Measurements from ENCODE around the gene POLR1A.

POLR1A gene

DNA sequence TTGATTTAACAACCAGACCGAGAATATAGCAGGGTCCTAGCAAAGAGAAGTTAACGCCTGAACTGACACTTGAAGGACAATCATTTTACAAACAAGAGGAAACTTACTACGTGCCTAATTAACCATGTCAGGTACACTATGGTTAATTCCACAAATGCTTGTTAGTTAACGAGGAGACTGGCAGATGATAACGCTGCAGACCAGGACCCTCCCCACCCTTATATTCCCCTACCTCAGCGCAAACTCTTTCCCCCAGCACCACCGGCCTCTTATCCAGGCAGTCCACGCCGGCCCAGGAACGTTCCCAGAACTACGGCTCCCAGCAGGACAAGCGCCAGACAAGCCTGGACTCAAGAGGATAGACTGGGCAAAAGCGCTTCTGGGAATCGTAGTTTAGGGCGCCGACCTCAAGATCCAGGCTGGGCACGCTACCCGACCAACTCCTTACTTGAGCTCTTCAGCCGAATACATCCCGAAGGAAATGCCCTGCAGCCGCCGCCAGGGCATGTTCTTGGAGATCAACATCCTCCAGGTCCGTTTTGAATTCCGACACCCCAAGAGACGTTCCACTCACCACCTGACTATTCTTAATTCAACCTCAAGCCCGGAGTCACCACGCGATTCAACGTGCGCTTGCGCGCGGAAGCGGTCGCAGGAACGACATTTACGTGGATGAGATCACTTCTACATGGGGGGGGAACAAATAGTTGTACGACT, at the start of gene POLR1A:
Gene POLR1A (minus strand): TSS at position 635 of the 717 bp plus-strand sequence. CDS start 110 bp downstream, at position 525.
- H3K4me1 Mint-ChIP-seq = peaks cover 64% of the 10 kb centered on the region
- peak; percentile 78 for ATAC-seq (replicated peaks; ENCODE audit: extremely low read depth, poor library complexity, severe bottlenecking)
- peak; percentile 61 to 80 for DNase-seq (ENCODE audit: low spot score in 2 of 2)
- peaks cover 39% of the 10 kb centered on the region for H3K36me3 Mint-ChIP-seq (ENCODE audit: insufficient read depth)
- H3K9me3 Mint-ChIP-seq = no peaks in the 10 kb centered on the region
- peak within 1 kb of the TSS; percentile 95 for H3K27ac Mint-ChIP-seq (ENCODE audit: low read depth)
- peak within 1 kb of the TSS; percentile 93 for H3K4me3 Mint-ChIP-seq
- H3K27me3 Mint-ChIP-seq = no peaks in the 10 kb centered on the region

DNA sequence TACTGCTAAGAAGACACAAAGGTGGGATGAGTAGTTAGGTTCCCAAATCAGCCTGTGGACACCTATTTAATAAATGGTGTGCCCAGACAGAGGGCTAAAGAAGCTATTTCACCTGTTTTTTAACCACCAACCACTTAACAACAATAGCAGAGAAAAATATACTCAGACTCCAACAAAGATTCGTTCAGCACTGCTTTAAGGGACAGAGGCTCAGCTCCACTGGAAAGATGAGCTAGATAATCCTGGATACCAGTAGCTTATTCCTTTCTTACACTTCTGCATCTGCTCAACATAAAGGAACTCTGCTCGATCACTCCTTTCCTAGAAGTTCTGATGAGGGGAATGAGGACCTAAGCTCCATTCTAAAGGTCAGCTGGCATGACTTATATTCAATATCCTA, 44.8 kb upstream of the POLR1A start:
- H3K4me3 Mint-ChIP-seq = no peak overlapping the region

DNA sequence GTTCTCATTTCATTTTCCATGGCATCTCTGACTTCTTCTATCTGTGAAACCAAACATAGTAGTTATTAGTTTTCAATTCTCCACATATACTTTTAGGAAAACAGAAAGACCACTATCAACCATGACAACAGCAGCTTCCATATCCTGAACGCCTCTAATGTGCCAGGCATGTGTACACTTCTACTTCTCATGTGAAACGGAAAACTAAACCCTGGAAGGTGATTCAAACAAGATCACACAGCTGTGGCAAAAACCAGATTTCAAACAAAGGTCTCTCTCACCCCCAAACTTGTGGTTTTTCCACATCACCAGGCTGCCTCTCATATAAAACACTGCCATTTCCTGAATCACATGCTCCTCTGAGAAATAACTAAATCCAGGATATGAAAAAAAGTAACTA, 42.1 kb upstream of the POLR1A start:
- DNase-seq (ENCODE audit: low spot score in 2 of 2) (no peak), ATAC-seq (replicated peaks; ENCODE audit: extremely low read depth, poor library complexity, severe bottlenecking) (no peak)
- Mint-ChIP-seq H3K4me3 (no peak overlapping the region), H3K4me1 (no peaks in the 10 kb centered on the region), H3K9me3 (no peaks in the 10 kb centered on the region), H3K27me3 (no peaks in the 10 kb centered on the region), H3K36me3 (ENCODE audit: insufficient read depth) (peaks cover 83% of the 10 kb centered on the region), H3K27ac (ENCODE audit: low read depth) (no peak overlapping the region)

More for the DNA sequence above, 44.8 kb upstream of the POLR1A start:
- no peaks in the 10 kb centered on the region for H3K4me1 Mint-ChIP-seq
- no peaks in the 10 kb centered on the region for H3K9me3 Mint-ChIP-seq
- no peak for ATAC-seq (replicated peaks; ENCODE audit: extremely low read depth, poor library complexity, severe bottlenecking)
- no peak overlapping the region for H3K27ac Mint-ChIP-seq (ENCODE audit: low read depth)
- H3K36me3 Mint-ChIP-seq (ENCODE audit: insufficient read depth) = peaks cover 67% of the 10 kb centered on the region
- DNase-seq (ENCODE audit: low spot score in 2 of 2) = no peak
- H3K27me3 Mint-ChIP-seq = no peaks in the 10 kb centered on the region

GRCh38 chr2:86143926-86144685, 38.4 kb upstream of the POLR1A start:
- Mint-ChIP-seq H3K36me3 (ENCODE audit: insufficient read depth) (peaks cover 72% of the 10 kb centered on the region), H3K27ac (ENCODE audit: low read depth) (no peak overlapping the region), H3K4me1 (no peaks in the 10 kb centered on the region), H3K9me3 (no peaks in the 10 kb centered on the region), H3K4me3 (no peak overlapping the region), H3K27me3 (no peaks in the 10 kb centered on the region)
- ATAC-seq (replicated peaks; ENCODE audit: extremely low read depth, poor library complexity, severe bottlenecking) = no peak
- DNase-seq (ENCODE audit: low spot score in 2 of 2) = no peak

DNA sequence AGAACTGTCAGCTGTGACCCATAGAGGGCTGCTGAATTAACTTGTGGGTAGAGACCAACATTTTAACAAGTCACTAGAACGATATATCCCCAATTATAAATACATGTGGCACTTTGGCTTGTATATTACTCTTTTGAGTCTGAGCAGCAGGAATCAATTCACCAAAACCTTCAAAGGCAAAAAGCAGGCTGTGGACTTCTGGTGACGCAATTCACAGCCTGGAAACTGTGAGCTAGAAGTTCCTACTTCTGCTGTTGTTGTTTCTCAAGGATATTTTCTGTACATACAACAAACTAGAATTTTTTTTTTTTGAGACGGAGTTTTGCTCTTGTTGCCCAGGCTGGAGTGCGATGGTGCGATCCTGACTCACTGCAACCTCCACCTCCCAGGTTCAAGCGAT, 37.6 kb upstream of the POLR1A start:
- Mint-ChIP-seq H3K4me3 (no peak overlapping the region), H3K27me3 (no peaks in the 10 kb centered on the region), H3K36me3 (ENCODE audit: insufficient read depth) (peaks cover 73% of the 10 kb centered on the region), H3K9me3 (no peaks in the 10 kb centered on the region), H3K27ac (ENCODE audit: low read depth) (no peak overlapping the region), H3K4me1 (no peaks in the 10 kb centered on the region)
- DNase-seq (ENCODE audit: low spot score in 2 of 2) (no peak), ATAC-seq (replicated peaks; ENCODE audit: extremely low read depth, poor library complexity, severe bottlenecking) (no peak)

GRCh38 chr2:86142436-86143257, 37.0 kb upstream of the POLR1A start:
- Mint-ChIP-seq H3K4me1 (no peaks in the 10 kb centered on the region), H3K27ac (ENCODE audit: low read depth) (no peak overlapping the region), H3K4me3 (no peak overlapping the region), H3K36me3 (ENCODE audit: insufficient read depth) (peaks cover 73% of the 10 kb centered on the region), H3K9me3 (no peaks in the 10 kb centered on the region), H3K27me3 (no peaks in the 10 kb centered on the region)
- ATAC-seq (replicated peaks; ENCODE audit: extremely low read depth, poor library complexity, severe bottlenecking) (no peak), DNase-seq (ENCODE audit: low spot score in 2 of 2) (no peak)

DNA sequence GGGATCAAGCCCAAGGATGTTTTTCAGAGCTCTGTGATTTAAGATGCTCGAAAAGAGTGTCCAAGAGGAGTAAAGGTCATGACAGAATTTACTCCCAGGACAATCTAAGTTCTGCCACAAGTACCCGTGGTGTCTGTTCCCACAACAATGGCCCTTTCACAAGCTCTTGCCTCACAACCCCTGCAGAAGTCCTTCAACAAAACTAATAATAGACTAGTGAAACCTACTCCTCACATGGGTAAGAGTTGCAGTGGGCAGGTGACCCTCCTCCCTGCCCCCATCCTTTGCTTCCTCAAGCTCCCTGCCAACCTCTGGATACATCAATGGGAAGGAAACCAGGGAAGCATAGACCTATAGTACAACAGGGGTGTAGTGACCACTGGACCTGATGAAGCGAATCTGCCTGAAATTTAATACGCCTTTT, 35.3 kb upstream of the POLR1A start:
- peaks cover 73% of the 10 kb centered on the region for H3K36me3 Mint-ChIP-seq (ENCODE audit: insufficient read depth)
- H3K4me3 Mint-ChIP-seq = no peak overlapping the region
- no peaks in the 10 kb centered on the region for H3K4me1 Mint-ChIP-seq
- H3K27me3 Mint-ChIP-seq = no peaks in the 10 kb centered on the region
- DNase-seq (ENCODE audit: low spot score in 2 of 2) (no peak), ATAC-seq (replicated peaks; ENCODE audit: extremely low read depth, poor library complexity, severe bottlenecking) (no peak)
- H3K27ac Mint-ChIP-seq (ENCODE audit: low read depth) = peak overlapping the region; percentile 46
- H3K9me3 Mint-ChIP-seq = no peaks in the 10 kb centered on the region

- no peaks in the 10 kb centered on the region for H3K9me3 Mint-ChIP-seq
- H3K27me3 Mint-ChIP-seq = no peaks in the 10 kb centered on the region
- DNase-seq (ENCODE audit: low spot score in 2 of 2) (no peak), ATAC-seq (replicated peaks; ENCODE audit: extremely low read depth, poor library complexity, severe bottlenecking) (no peak)
- H3K36me3 Mint-ChIP-seq (ENCODE audit: insufficient read depth) = peaks cover 75% of the 10 kb centered on the region
- H3K4me3 Mint-ChIP-seq = no peak overlapping the region
- no peaks in the 10 kb centered on the region for H3K4me1 Mint-ChIP-seq
- H3K27ac Mint-ChIP-seq (ENCODE audit: low read depth) = no peak overlapping the region
Measured at GRCh38 chr2:86139981-86140380, 34.3 kb upstream of the POLR1A start.

GRCh38 chr2:86138736-86139625, 33.3 kb upstream of the POLR1A start:
- Mint-ChIP-seq H3K9me3 (no peaks in the 10 kb centered on the region), H3K27me3 (no peaks in the 10 kb centered on the region), H3K4me3 (no peak overlapping the region), H3K27ac (ENCODE audit: low read depth) (peak overlapping the region; percentile 85), H3K4me1 (no peaks in the 10 kb centered on the region), H3K36me3 (ENCODE audit: insufficient read depth) (peaks cover 75% of the 10 kb centered on the region)
- DNase-seq (ENCODE audit: low spot score in 2 of 2) (no peak), ATAC-seq (replicated peaks; ENCODE audit: extremely low read depth, poor library complexity, severe bottlenecking) (no peak)

- ATAC-seq (replicated peaks; ENCODE audit: extremely low read depth, poor library complexity, severe bottlenecking) (no peak), DNase-seq (ENCODE audit: low spot score in 2 of 2) (no peak)
- peaks cover 82% of the 10 kb centered on the region for H3K36me3 Mint-ChIP-seq (ENCODE audit: insufficient read depth)
- no peak overlapping the region for H3K27ac Mint-ChIP-seq (ENCODE audit: low read depth)
- H3K4me1 Mint-ChIP-seq = no peaks in the 10 kb centered on the region
- no peak overlapping the region for H3K4me3 Mint-ChIP-seq
- no peaks in the 10 kb centered on the region for H3K27me3 Mint-ChIP-seq
- H3K9me3 Mint-ChIP-seq = no peaks in the 10 kb centered on the region
Measured at GRCh38 chr2:86136141-86136540, 30.5 kb upstream of the POLR1A start.

GRCh38 chr2:86135653-86136052, 30.0 kb upstream of the POLR1A start:
- DNase-seq (ENCODE audit: low spot score in 2 of 2) (no peak), ATAC-seq (replicated peaks; ENCODE audit: extremely low read depth, poor library complexity, severe bottlenecking) (no peak)
- Mint-ChIP-seq H3K4me1 (no peaks in the 10 kb centered on the region), H3K27ac (ENCODE audit: low read depth) (no peak overlapping the region), H3K36me3 (ENCODE audit: insufficient read depth) (peaks cover 84% of the 10 kb centered on the region), H3K4me3 (no peak overlapping the region), H3K9me3 (no peaks in the 10 kb centered on the region), H3K27me3 (no peaks in the 10 kb centered on the region)

DNA sequence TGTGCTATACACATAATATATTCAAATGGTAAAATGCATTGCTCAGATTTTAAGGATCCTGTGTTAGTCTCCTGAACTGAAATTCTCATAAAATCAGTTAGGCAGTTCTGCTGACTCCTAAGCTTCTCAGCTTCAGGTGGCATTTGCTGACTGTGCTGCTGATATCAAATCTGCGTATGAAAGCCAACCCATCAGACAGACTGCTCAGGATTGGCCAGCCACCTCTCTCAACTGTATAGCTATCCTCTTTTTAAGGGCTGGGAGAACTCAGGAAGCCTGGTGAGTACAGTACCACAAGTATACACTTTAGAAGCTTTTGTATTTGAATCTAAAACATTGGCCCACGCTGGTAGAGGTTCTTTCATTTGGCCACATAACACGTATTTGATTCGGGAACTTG, 29.0 kb upstream of the POLR1A start:
- DNase-seq (ENCODE audit: low spot score in 2 of 2) = no peak
- Mint-ChIP-seq H3K9me3 (no peaks in the 10 kb centered on the region), H3K36me3 (ENCODE audit: insufficient read depth) (peaks cover 87% of the 10 kb centered on the region), H3K27me3 (no peaks in the 10 kb centered on the region), H3K4me3 (no peak overlapping the region), H3K4me1 (no peaks in the 10 kb centered on the region), H3K27ac (ENCODE audit: low read depth) (no peak overlapping the region)
- no peak for ATAC-seq (replicated peaks; ENCODE audit: extremely low read depth, poor library complexity, severe bottlenecking)
